ENCODE data around the gene NFYA. TPM values are rescaled to one million over a fixed set of nuclear protein-coding genes. Genes with fewer than 3 reads are reported as not detected.

Gene NFYA
- total and polyA plus RNA-seq, 9 of the 15 experiments (the other 6 are each of a cell fraction or from before 2014, with no cell fraction given) = 7.3 to 37.1 (median 21.8) TPM

GRCh38 chr6:41027799-41028560 is 44.8 kb upstream of the NFYA start (continued):
- TF ChIP-seq MLLT1 (IDR thresholded peaks at IDR 0.05) (peak in 1 of 2 experiments; percentile 68; a peak in 1 of 4 replicates), CREB1 (IDR thresholded peaks at IDR 0.05) (no peak), CREB1 (CRISPR knock-in tag; IDR thresholded peaks at IDR 0.05) (peak; percentile 57; the same call in 1 of the 2 replicates), ZFP36 (IDR thresholded peaks at IDR 0.05; ENCODE audit: low read depth, low read length, partially characterized antibody) (peak; percentile 6), CBX1 (IDR thresholded peaks at IDR 0.05; ENCODE audit: low read depth) (0 out of 2 replicates have a peak, but pooled peaks have one; percentile 38), L3MBTL2 (IDR thresholded peaks at IDR 0.05) (peak; percentile 86), NR4A1 (CRISPR knock-in tag; IDR thresholded peaks at IDR 0.05) (no peak), NR4A1 (tag; IDR thresholded peaks at IDR 0.05) (0 out of 2 replicates have a peak, but pooled peaks have one; percentile 36), ETV1 (tag; conservative IDR thresholded peaks at IDR 0.05; ENCODE audit: low read depth) (peak; percentile 68), ZNF592 (IDR thresholded peaks at IDR 0.05) (peak; percentile 16; the same call in 1 of the 2 replicates), GABPB1 (CRISPR knock-in tag; IDR thresholded peaks at IDR 0.05) (peak; percentile 82), PHF8 (IDR thresholded peaks at IDR 0.05; ENCODE audit: borderline replicate concordance, low read length) (peak; percentile 41; the same call in 1 of the 2 replicates), ID3 (CRISPR knock-in tag; IDR thresholded peaks at IDR 0.05) (no peak), ID3 (tag; IDR thresholded peaks at IDR 0.05) (peak; percentile 41; the same call in 1 of the 2 replicates), ZNF24 (IDR thresholded peaks at IDR 0.05) (peak; percentile 68), ZNF134 (CRISPR knock-in tag; conservative IDR thresholded peaks at IDR 0.05) (peak; percentile 41; the same call in 1 of the 2 replicates), HNRNPK (IDR thresholded peaks at IDR 0.05; ENCODE audit: low read depth, low read length, poor library complexity, severe bottlenecking) (no peak), ESRRA (IDR thresholded peaks at IDR 0.05; ENCODE audit: borderline replicate concordance, low read depth) (peak; percentile 76; the same call in 1 of the 2 replicates), CTCFL (IDR thresholded peaks at IDR 0.05; ENCODE audit: borderline replicate concordance, insufficient read depth, low read depth, low read length, poor library complexity, severe bottlenecking) (peak; percentile 57), GABPB2 (CRISPR knock-in tag; conservative IDR thresholded peaks at IDR 0.05) (no peak)

Data from K562 (cell line).